HEK293 (cell line): Measurements from ENCODE around the gene JAKMIP1.

Experiments
- CTCF ChIA-PET: fragments of 350-600 bp; formaldehyde crosslinking; extraction: SDS; loops from one replicate; lab custom pipeline; 2021; ENCODE audit warnings: antibody characterized with exemption; lab: Yijun Ruan, JAX
- POLR2A ChIA-PET: fragments of 300-600 bp; formaldehyde crosslinking; extraction: SDS; loops from one replicate; lab custom pipeline; 2020; ENCODE audit warnings: antibody characterized with exemption, inconsistent platforms; lab: Yijun Ruan, JAX
- H3K27ac ChIP-seq: fragments of 200-500 bp; sonication (Bioruptor generic); 2 replicates; pipeline ENCODE4 v1.5.1; 2014; ENCODE audit warnings: low read depth, low read length, control low read depth, inconsistent platforms; ENCODE audit errors: extremely low read depth
- H3K36me3 ChIP-seq, 2 experiments: fragments of 200-500 bp in 1 of 2; sonication (Bioruptor generic) in 1 of 2; 1 replicate in 1 of 2; 2 replicates in 1 of 2; pipeline ENCODE4 v1.5.1; 2014 to 2017; ENCODE audit warnings: inconsistent platforms in 2 of 2, low read length in 2 of 2; ENCODE audit not compliant: control insufficient read depth in 2 of 2, insufficient read depth in 1 of 2
- H3K4me1 ChIP-seq: fragments of 200-500 bp; sonication (Bioruptor generic); 2 replicates; pipeline ENCODE4 v1.5.1; 2014; ENCODE audit warnings: mild to moderate bottlenecking, low read length, inconsistent platforms; ENCODE audit not compliant: control insufficient read depth, insufficient read depth
- H3K4me3 ChIP-seq: 2 replicates; pipeline ENCODE4 v1.5.1; 2011; ENCODE audit warnings: low read depth, mild to moderate bottlenecking, control low read depth, low read length, moderate library complexity
- H3K9me3 ChIP-seq: fragments of 200-500 bp; sonication (Bioruptor generic); 2 replicates; pipeline ENCODE4 v1.5.1; 2014; ENCODE audit warnings: low read depth, low read length, inconsistent platforms; ENCODE audit not compliant: control insufficient read depth, insufficient read depth
- AEBP2 ChIP-seq: fragments of 450-650 bp; formaldehyde crosslinking; IDR thresholded peaks from 2 replicates; pipeline ENCODE4 v1.5.1; 2016; ENCODE audit warnings: missing biosample characterization, missing genetic modification characterization, borderline replicate concordance
- BCL11B ChIP-seq: fragments of 450-650 bp; formaldehyde crosslinking; IDR thresholded peaks from 2 replicates; pipeline ENCODE4 v1.5.1; 2016; ENCODE audit warnings: low read depth, missing biosample characterization, missing genetic modification characterization
- GLI2 ChIP-seq: fragments of 450-650 bp; formaldehyde crosslinking; IDR thresholded peaks from 2 replicates; pipeline ENCODE4; 2017; ENCODE audit warnings: missing biosample characterization, missing genetic modification characterization, low read depth, borderline replicate concordance
- WT1 ChIP-seq: fragments of 450-650 bp; formaldehyde crosslinking; IDR thresholded peaks from 2 replicates; pipeline ENCODE4 v1.5.1; 2016; ENCODE audit warnings: missing biosample characterization, missing genetic modification characterization
- YY2 ChIP-seq: fragments of 450-650 bp; formaldehyde crosslinking; IDR thresholded peaks from 2 replicates; pipeline ENCODE4 v1.5.1; 2016; ENCODE audit warnings: missing biosample characterization, missing genetic modification characterization
- ZIC2 ChIP-seq: fragments of 450-650 bp; formaldehyde crosslinking; IDR thresholded peaks from 2 replicates; pipeline ENCODE4 v1.5.1; 2016; ENCODE audit warnings: missing biosample characterization, missing genetic modification characterization
- ZNF157 ChIP-seq: fragments of 450-650 bp; formaldehyde crosslinking; IDR thresholded peaks from 2 replicates; pipeline ENCODE4 v1.5.1; 2016; ENCODE audit warnings: missing biosample characterization, missing genetic modification characterization
- ZNF169 ChIP-seq: fragments of 450-650 bp; formaldehyde crosslinking; IDR thresholded peaks from 2 replicates; pipeline ENCODE4 v1.5.1; 2016; ENCODE audit warnings: missing biosample characterization, missing genetic modification characterization
- ZNF266 ChIP-seq: fragments of 450-650 bp; formaldehyde crosslinking; IDR thresholded peaks from 2 replicates; pipeline ENCODE4 v1.5.1; 2016; ENCODE audit warnings: missing biosample characterization, missing genetic modification characterization, low read depth
- ZNF274 ChIP-seq, 2 experiments: fragments of 200-500 bp in 1 of 2; fragments of 450-650 bp in 1 of 2; sonication (Bioruptor generic) in 1 of 2; formaldehyde crosslinking in 1 of 2; IDR thresholded peaks; 2 replicates each; pipeline versions ENCODE4 v1.5.1 to v1.6.1; 2014 to 2016; ENCODE audit warnings: borderline replicate concordance in 1 of 2, inconsistent platforms in 1 of 2, low read length in 1 of 2, missing biosample characterization in 1 of 2, missing genetic modification characterization in 1 of 2
- ZNF292 ChIP-seq: fragments of 450-650 bp; formaldehyde crosslinking; IDR thresholded peaks from 2 replicates; pipeline ENCODE4 v1.5.1; 2016; ENCODE audit warnings: low read depth, missing biosample characterization, missing genetic modification characterization, borderline replicate concordance
- ZNF302 ChIP-seq: fragments of 450-650 bp; formaldehyde crosslinking; IDR thresholded peaks from 2 replicates; pipeline ENCODE4 v1.5.1; 2016; ENCODE audit warnings: missing biosample characterization, missing genetic modification characterization, low read depth
- ZNF335 ChIP-seq: fragments of 450-650 bp; formaldehyde crosslinking; conservative IDR thresholded peaks from 2 replicates; pipeline ENCODE4 v1.5.1; 2016; ENCODE audit warnings: missing biosample characterization, missing genetic modification characterization
- ZNF366 ChIP-seq: fragments of 450-650 bp; formaldehyde crosslinking; conservative IDR thresholded peaks from 2 replicates; pipeline ENCODE4 v1.5.1; 2016; ENCODE audit warnings: missing biosample characterization, missing genetic modification characterization
- ZNF549 ChIP-seq: fragments of 450-650 bp; IDR thresholded peaks from 2 replicates; pipeline ENCODE4 v1.5.1; 2018; ENCODE audit warnings: missing biosample characterization, missing genetic modification characterization, mild to moderate bottlenecking, inconsistent platforms, moderate library complexity
- ZNF558 ChIP-seq: fragments of 450-650 bp; formaldehyde crosslinking; IDR thresholded peaks from 2 replicates; pipeline ENCODE4 v1.5.1; 2016; ENCODE audit warnings: missing biosample characterization, missing genetic modification characterization
- ZNF596 ChIP-seq: fragments of 450-650 bp; IDR thresholded peaks from 2 replicates; pipeline ENCODE4 v1.5.0; 2018; ENCODE audit warnings: missing biosample characterization, mild to moderate bottlenecking, missing genetic modification characterization, moderate library complexity
- ZNF623 ChIP-seq: fragments of 450-650 bp; formaldehyde crosslinking; IDR thresholded peaks from 2 replicates; pipeline ENCODE4 v1.5.1; 2016; ENCODE audit warnings: missing biosample characterization, missing genetic modification characterization
- ZNF670 ChIP-seq: fragments of 450-650 bp; formaldehyde crosslinking; IDR thresholded peaks from 2 replicates; pipeline ENCODE4 v1.5.1; 2016; ENCODE audit warnings: missing biosample characterization, missing genetic modification characterization, low read depth
- ZNF707 ChIP-seq: fragments of 450-650 bp; formaldehyde crosslinking; IDR thresholded peaks from 2 replicates; pipeline ENCODE4 v1.5.1; 2016; ENCODE audit warnings: missing biosample characterization, missing genetic modification characterization
- ZNF776 ChIP-seq: fragments of 450-650 bp; formaldehyde crosslinking; IDR thresholded peaks from 2 replicates; pipeline ENCODE4 v1.5.0; 2017; ENCODE audit warnings: missing biosample characterization, missing genetic modification characterization, borderline replicate concordance
- TF ChIP-seq, protein P1 (sequence below): fragments of 450-650 bp; formaldehyde crosslinking; IDR thresholded peaks from 2 replicates; pipeline ENCODE4 v1.5.1; 2016; ENCODE audit warnings: missing biosample characterization, missing genetic modification characterization
- TF ChIP-seq, protein P2 (sequence below): fragments of 450-650 bp; formaldehyde crosslinking; IDR thresholded peaks from 2 replicates; pipeline ENCODE4 v1.5.1; 2016; ENCODE audit warnings: missing biosample characterization, missing genetic modification characterization
- TF ChIP-seq, protein P3 (sequence below): fragments of 450-650 bp; formaldehyde crosslinking; IDR thresholded peaks from 2 replicates; pipeline ENCODE4 v1.5.1; 2017; ENCODE audit warnings: missing biosample characterization, missing genetic modification characterization

Gene JAKMIP1

DNA sequence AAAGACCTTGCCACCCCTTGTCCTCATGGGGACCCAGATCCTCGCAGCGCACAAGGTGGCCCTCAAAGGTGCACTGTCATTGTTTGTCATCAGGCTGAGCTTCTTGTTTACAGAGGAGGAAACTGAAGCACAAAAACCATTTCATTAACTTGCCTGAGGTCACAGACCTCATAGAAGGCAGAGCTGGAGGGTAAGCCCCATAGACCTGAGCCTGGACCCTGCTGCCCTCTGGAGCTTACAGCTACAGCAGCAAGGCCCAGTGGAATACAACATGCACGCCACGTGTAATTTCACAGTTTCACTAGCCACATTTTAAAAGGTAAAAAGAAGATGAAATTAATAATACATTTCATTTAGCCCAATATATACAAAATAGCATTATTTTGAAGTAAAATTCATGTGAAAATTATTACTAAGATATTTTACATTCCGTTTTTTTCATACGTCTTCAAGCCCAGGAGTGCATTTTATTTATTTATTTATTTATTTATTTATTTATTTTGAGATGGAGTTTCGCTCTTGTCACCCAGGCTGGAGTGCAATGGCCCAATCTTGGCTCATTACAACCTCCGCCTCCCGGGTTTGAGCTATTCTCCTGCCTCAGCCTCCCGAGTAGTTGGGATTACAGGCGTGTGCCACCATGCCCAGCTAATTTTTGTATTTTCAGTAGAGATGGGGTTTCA lies 8.8 kb downstream of the JAKMIP1 start (continued):
- TF ChIP-seq WT1 (tag by site-specific recombination), result no peak

- H3K4me3 ChIP-seq, result no peak overlapping the region
- POLR2A ChIA-PET, result no interaction called here
- no peaks in the 10 kb centered on the region for H3K36me3 ChIP-seq
- H3K27ac ChIP-seq, result no peak overlapping the region
- TF ChIP-seq ZNF707 (tag by site-specific recombination) (no peak), ZNF623 (no peak), ZNF292 (tag by site-specific recombination) (no peak), ZNF558 (tag by site-specific recombination) (no peak), ZNF670 (tag by site-specific recombination) (no peak), ZNF169 (no peak), GLI2 (no peak), ZNF776 (tag by site-specific recombination) (no peak), ZNF302 (tag by site-specific recombination) (no peak)
- TF ChIP-seq, all 188 proteins: peak for 0
- CTCF ChIA-PET, result interaction anchor here (1.3 kb wide), 1 partner anchor 193 kb away, joined by 3 read pairs; no protein-coding TSS in a partner anchor
- no peaks in the 10 kb centered on the region for H3K9me3 ChIP-seq
- no peaks in the 10 kb centered on the region for H3K4me1 ChIP-seq
Observed at GRCh38 chr4:6190486-6190885, 9.9 kb downstream of the JAKMIP1 start.

GRCh38 chr4:6189511-6189910 lies 10.8 kb downstream of the JAKMIP1 start:
- CTCF ChIA-PET, result interaction anchor here (0.6 to 1.3 kb wide), 2 partner anchors 180 to 192 kb away, joined by 3 read pairs; no protein-coding TSS in a partner anchor
- TF ChIP-seq YY2 (no peak), ZIC2 (no peak), ZNF596 (no peak), ZNF335 (tag by site-specific recombination) (no peak), ZNF266 (tag by site-specific recombination) (no peak), ZNF366 (no peak), ZNF274 (IDR thresholded peaks at IDR 0.05; ENCODE audit: low read length) (no peak), ZNF274 (tag by site-specific recombination; IDR thresholded peaks at IDR 0.05; ENCODE audit: borderline replicate concordance) (no peak), ZNF157 (tag by site-specific recombination) (no peak), ZNF549 (no peak), BCL11B (no peak), AEBP2 (tag by site-specific recombination) (no peak), WT1 (tag by site-specific recombination) (no peak)
- TF ChIP-seq, protein P1, sequence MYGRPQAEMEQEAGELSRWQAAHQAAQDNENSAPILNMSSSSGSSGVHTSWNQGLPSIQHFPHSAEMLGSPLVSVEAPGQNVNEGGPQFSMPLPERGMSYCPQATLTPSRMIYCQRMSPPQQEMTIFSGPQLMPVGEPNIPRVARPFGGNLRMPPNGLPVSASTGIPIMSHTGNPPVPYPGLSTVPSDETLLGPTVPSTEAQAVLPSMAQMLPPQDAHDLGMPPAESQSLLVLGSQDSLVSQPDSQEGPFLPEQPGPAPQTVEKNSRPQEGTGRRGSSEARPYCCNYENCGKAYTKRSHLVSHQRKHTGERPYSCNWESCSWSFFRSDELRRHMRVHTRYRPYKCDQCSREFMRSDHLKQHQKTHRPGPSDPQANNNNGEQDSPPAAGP (tag by site-specific recombination), result no peak
- TF ChIP-seq, protein P2, sequence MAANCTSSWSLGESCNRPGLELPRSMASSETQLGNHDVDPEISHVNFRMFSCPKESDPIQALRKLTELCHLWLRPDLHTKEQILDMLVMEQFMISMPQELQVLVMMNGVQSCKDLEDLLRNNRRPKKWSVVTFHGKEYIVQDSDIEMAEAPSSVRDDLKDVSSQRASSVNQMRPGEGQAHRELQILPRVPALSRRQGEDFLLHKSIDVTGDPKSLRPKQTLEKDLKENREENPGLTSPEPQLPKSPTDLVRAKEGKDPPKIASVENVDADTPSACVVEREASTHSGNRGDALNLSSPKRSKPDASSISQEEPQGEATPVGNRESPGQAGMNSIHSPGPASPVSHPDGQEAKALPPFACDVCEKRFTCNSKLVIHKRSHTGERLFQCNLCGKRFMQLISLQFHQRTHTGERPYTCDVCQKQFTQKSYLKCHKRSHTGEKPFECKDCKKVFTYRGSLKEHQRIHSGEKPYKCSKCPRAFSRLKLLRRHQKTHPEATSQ (tag by site-specific recombination), result no peak
- TF ChIP-seq, protein P3, sequence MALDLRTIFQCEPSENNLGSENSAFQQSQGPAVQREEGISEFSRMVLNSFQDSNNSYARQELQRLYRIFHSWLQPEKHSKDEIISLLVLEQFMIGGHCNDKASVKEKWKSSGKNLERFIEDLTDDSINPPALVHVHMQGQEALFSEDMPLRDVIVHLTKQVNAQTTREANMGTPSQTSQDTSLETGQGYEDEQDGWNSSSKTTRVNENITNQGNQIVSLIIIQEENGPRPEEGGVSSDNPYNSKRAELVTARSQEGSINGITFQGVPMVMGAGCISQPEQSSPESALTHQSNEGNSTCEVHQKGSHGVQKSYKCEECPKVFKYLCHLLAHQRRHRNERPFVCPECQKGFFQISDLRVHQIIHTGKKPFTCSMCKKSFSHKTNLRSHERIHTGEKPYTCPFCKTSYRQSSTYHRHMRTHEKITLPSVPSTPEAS (tag by site-specific recombination), result no peak
- TF ChIP-seq, all 188 proteins: peak for 0
- no peaks in the 10 kb centered on the region for H3K36me3 ChIP-seq
- no peak overlapping the region for H3K4me3 ChIP-seq
- POLR2A ChIA-PET, result no interaction called here
- H3K27ac ChIP-seq, result no peak overlapping the region
- H3K4me1 ChIP-seq, result no peaks in the 10 kb centered on the region
- no peaks in the 10 kb centered on the region for H3K9me3 ChIP-seq
